ENCODE measurements around the gene KYNU.

KYNU gene

GRCh38 chr2:142842369-142842768 is 35.1 kb upstream of the KYNU start:
- Histone ChIP-seq H3K79me1 (ENCODE audit: low read length) (no peaks in the 10 kb centered on the region), H3K9me3 (ENCODE audit: insufficient read depth, low read depth, low read length) (no peaks in the 10 kb centered on the region), H4K8ac (ENCODE audit: low read depth, low read length) (no peak overlapping the region), H3K79me2 (ENCODE audit: control insufficient read depth, insufficient read depth, low read length, poor library complexity) (no peaks in the 10 kb centered on the region), H3K27me3 (ENCODE audit: insufficient read depth, low read length) (no peaks in the 10 kb centered on the region), H3K9ac (ENCODE audit: low read length) (no peak overlapping the region), H3K36me3 (ENCODE audit: control insufficient read depth in 1 of 2, insufficient read depth in 2 of 2, low read length in 2 of 2) (no peaks in the 10 kb centered on the region), H2BK12ac (ENCODE audit: low read length) (no peak overlapping the region), H3K4me2 (ENCODE audit: low read length) (no peak overlapping the region), H3K18ac (ENCODE audit: low read length) (no peak overlapping the region), H2BK5ac (ENCODE audit: low read depth, low read length, poor library complexity) (no peak overlapping the region), H4K91ac (ENCODE audit: low read depth, low read length) (no peak overlapping the region), H3K4me1 (ENCODE audit: control insufficient read depth in 1 of 2, insufficient read depth in 2 of 2, low read length in 2 of 2) (no peaks in the 10 kb centered on the region), H3K4me3 (ENCODE audit: low read depth, low read length) (no peak overlapping the region), H3K14ac (ENCODE audit: low read length) (no peak overlapping the region), H2AK5ac (ENCODE audit: low read length) (no peak overlapping the region), H3K23ac (ENCODE audit: low read length) (no peak overlapping the region), H2AFZ (ENCODE audit: insufficient read depth, low read length, poor library complexity) (no peak overlapping the region), H3K27ac (ENCODE audit: low read depth, low read length) (no peak overlapping the region), H2BK120ac (ENCODE audit: insufficient read depth, low read length, poor library complexity) (no peak overlapping the region), H3K4ac (ENCODE audit: low read depth, low read length) (no peak overlapping the region), H4K12ac (ENCODE audit: low read depth, low read length) (no peak overlapping the region)
- no CpG with 5 or more reads among the region's 1 CpG for WGBS (ENCODE audit: extremely low coverage, insufficient coverage, insufficient read length)
- no peak for DNase-seq

GRCh38 chr2:142843731-142844130 is 33.7 kb upstream of the KYNU start:
- no peak overlapping the region for H2AFZ ChIP-seq (ENCODE audit: insufficient read depth, low read length, poor library complexity)
- no peak overlapping the region for H4K91ac ChIP-seq (ENCODE audit: low read depth, low read length)
- H3K18ac ChIP-seq (ENCODE audit: low read length): no peak overlapping the region
- no peak overlapping the region for H3K4me3 ChIP-seq (ENCODE audit: low read depth, low read length)
- H3K23ac ChIP-seq (ENCODE audit: low read length): no peak overlapping the region
- H2AK5ac ChIP-seq (ENCODE audit: low read length): no peak overlapping the region
- no peak for DNase-seq
- H3K9me3 ChIP-seq (ENCODE audit: insufficient read depth, low read depth, low read length): no peaks in the 10 kb centered on the region
- no peak overlapping the region for H4K8ac ChIP-seq (ENCODE audit: low read depth, low read length)
- H2BK5ac ChIP-seq (ENCODE audit: low read depth, low read length, poor library complexity): no peak overlapping the region
- H2BK120ac ChIP-seq (ENCODE audit: insufficient read depth, low read length, poor library complexity): no peak overlapping the region
- no CpG with 5 or more reads among the region's 2 CpGs for WGBS (ENCODE audit: extremely low coverage, insufficient coverage, insufficient read length)
- H2BK12ac ChIP-seq (ENCODE audit: low read length): no peak overlapping the region
- no peaks in the 10 kb centered on the region for H3K36me3 ChIP-seq (ENCODE audit: control insufficient read depth in 1 of 2, insufficient read depth in 2 of 2, low read length in 2 of 2)
- H3K27ac ChIP-seq (ENCODE audit: low read depth, low read length): no peak overlapping the region
- no peaks in the 10 kb centered on the region for H3K79me1 ChIP-seq (ENCODE audit: low read length)
- H3K14ac ChIP-seq (ENCODE audit: low read length): no peak overlapping the region
- no peaks in the 10 kb centered on the region for H3K27me3 ChIP-seq (ENCODE audit: insufficient read depth, low read length)
- no peaks in the 10 kb centered on the region for H3K4me1 ChIP-seq (ENCODE audit: control insufficient read depth in 1 of 2, insufficient read depth in 2 of 2, low read length in 2 of 2)
- H4K12ac ChIP-seq (ENCODE audit: low read depth, low read length): no peak overlapping the region
- no peak overlapping the region for H3K9ac ChIP-seq (ENCODE audit: low read length)
- no peak overlapping the region for H3K4ac ChIP-seq (ENCODE audit: low read depth, low read length)
- H3K79me2 ChIP-seq (ENCODE audit: control insufficient read depth, insufficient read depth, low read length, poor library complexity): no peaks in the 10 kb centered on the region
- no peak overlapping the region for H3K4me2 ChIP-seq (ENCODE audit: low read length)

GRCh38 chr2:142848023-142848606 is 29.3 kb upstream of the KYNU start:
- WGBS (ENCODE audit: extremely low coverage, insufficient coverage, insufficient read length): no CpG with 5 or more reads among the region's 2 CpGs
- no peak overlapping the region for H4K12ac ChIP-seq (ENCODE audit: low read depth, low read length)
- no peak overlapping the region for H3K27ac ChIP-seq (ENCODE audit: low read depth, low read length)
- H3K79me2 ChIP-seq (ENCODE audit: control insufficient read depth, insufficient read depth, low read length, poor library complexity): no peaks in the 10 kb centered on the region
- H2BK12ac ChIP-seq (ENCODE audit: low read length): no peak overlapping the region
- H3K4me2 ChIP-seq (ENCODE audit: low read length): no peak overlapping the region
- H3K23ac ChIP-seq (ENCODE audit: low read length): no peak overlapping the region
- H3K9me3 ChIP-seq (ENCODE audit: insufficient read depth, low read depth, low read length): no peaks in the 10 kb centered on the region
- no peak overlapping the region for H4K91ac ChIP-seq (ENCODE audit: low read depth, low read length)
- no peaks in the 10 kb centered on the region for H3K27me3 ChIP-seq (ENCODE audit: insufficient read depth, low read length)
- no peak overlapping the region for H3K9ac ChIP-seq (ENCODE audit: low read length)
- no peak overlapping the region for H2BK5ac ChIP-seq (ENCODE audit: low read depth, low read length, poor library complexity)
- H3K4me3 ChIP-seq (ENCODE audit: low read depth, low read length): no peak overlapping the region
- no peak for DNase-seq
- no peaks in the 10 kb centered on the region for H3K36me3 ChIP-seq (ENCODE audit: control insufficient read depth in 1 of 2, insufficient read depth in 2 of 2, low read length in 2 of 2)
- H2AK5ac ChIP-seq (ENCODE audit: low read length): no peak overlapping the region
- no peak overlapping the region for H2BK120ac ChIP-seq (ENCODE audit: insufficient read depth, low read length, poor library complexity)
- no peak overlapping the region for H3K14ac ChIP-seq (ENCODE audit: low read length)
- no peaks in the 10 kb centered on the region for H3K4me1 ChIP-seq (ENCODE audit: control insufficient read depth in 1 of 2, insufficient read depth in 2 of 2, low read length in 2 of 2)
- H4K8ac ChIP-seq (ENCODE audit: low read depth, low read length): no peak overlapping the region
- H3K79me1 ChIP-seq (ENCODE audit: low read length): no peaks in the 10 kb centered on the region
- H2AFZ ChIP-seq (ENCODE audit: insufficient read depth, low read length, poor library complexity): no peak overlapping the region
- no peak overlapping the region for H3K4ac ChIP-seq (ENCODE audit: low read depth, low read length)
- H3K18ac ChIP-seq (ENCODE audit: low read length): no peak overlapping the region

- Histone ChIP-seq H3K27me3 (ENCODE audit: insufficient read depth, low read length) (no peaks in the 10 kb centered on the region), H2AK5ac (ENCODE audit: low read length) (no peak overlapping the region), H4K12ac (ENCODE audit: low read depth, low read length) (no peak overlapping the region), H2BK5ac (ENCODE audit: low read depth, low read length, poor library complexity) (no peak overlapping the region), H2AFZ (ENCODE audit: insufficient read depth, low read length, poor library complexity) (no peak overlapping the region), H4K91ac (ENCODE audit: low read depth, low read length) (no peak overlapping the region), H3K23ac (ENCODE audit: low read length) (no peak overlapping the region), H2BK120ac (ENCODE audit: insufficient read depth, low read length, poor library complexity) (no peak overlapping the region), H3K27ac (ENCODE audit: low read depth, low read length) (no peak overlapping the region), H3K18ac (ENCODE audit: low read length) (no peak overlapping the region), H3K79me1 (ENCODE audit: low read length) (no peaks in the 10 kb centered on the region), H4K8ac (ENCODE audit: low read depth, low read length) (no peak overlapping the region), H3K9ac (ENCODE audit: low read length) (no peak overlapping the region), H2BK12ac (ENCODE audit: low read length) (no peak overlapping the region), H3K79me2 (ENCODE audit: control insufficient read depth, insufficient read depth, low read length, poor library complexity) (no peaks in the 10 kb centered on the region), H3K4me1 (ENCODE audit: control insufficient read depth in 1 of 2, insufficient read depth in 2 of 2, low read length in 2 of 2) (no peaks in the 10 kb centered on the region), H3K4me3 (ENCODE audit: low read depth, low read length) (no peak overlapping the region), H3K4me2 (ENCODE audit: low read length) (no peak overlapping the region), H3K36me3 (ENCODE audit: control insufficient read depth in 1 of 2, insufficient read depth in 2 of 2, low read length in 2 of 2) (no peaks in the 10 kb centered on the region), H3K4ac (ENCODE audit: low read depth, low read length) (no peak overlapping the region), H3K9me3 (ENCODE audit: insufficient read depth, low read depth, low read length) (no peaks in the 10 kb centered on the region), H3K14ac (ENCODE audit: low read length) (no peak overlapping the region)
- no CpG with 5 or more reads among the region's 3 CpGs for WGBS (ENCODE audit: extremely low coverage, insufficient coverage, insufficient read length)
- DNase-seq: no peak
Observed at GRCh38 chr2:142849820-142850219, 27.6 kb upstream of the KYNU start.
